Activated CD8-positive, alpha-beta T cell treated with anti-CD3 and anti-CD28 coated beads for 36 hours (primary cell): ENCODE data around the gene BAZ2B. TPM values are rescaled to one million over a fixed set of nuclear protein-coding genes. Genes with fewer than 3 reads are reported as not detected.

Experiments
- ATAC-seq: fragments of 200-7000 bp; cut with Tn5 transposase; one replicate; pipeline ENCODE4 v1.10.0; 2021; ENCODE audit warnings: mild to moderate bottlenecking, moderate library complexity
- CTCF ChIA-PET: fragments of 350-600 bp; sonication (Branson Sonifier 250); formaldehyde crosslinking; loops from one replicate; lab custom pipeline; 2021; ENCODE audit warnings: antibody characterized with exemption; lab: Charles Lee
- POLR2A ChIA-PET: fragments of 350-600 bp; sonication (Branson Sonifier 250); formaldehyde crosslinking; loops from one replicate; lab custom pipeline; 2021; ENCODE audit warnings: antibody characterized with exemption; lab: Charles Lee
- DNase-seq: peaks from one replicate; pipeline ENCODE4 v3.0.0-alpha.2; 2020
- H3K27ac Mint-ChIP-seq: one replicate; pipeline ENCODE4 v1.8.0; 2021; ENCODE audit warnings: mild to moderate bottlenecking, mixed read lengths
- H3K27me3 Mint-ChIP-seq: one replicate; pipeline ENCODE4 v1.8.0; 2021; ENCODE audit warnings: mixed read lengths
- H3K36me3 Mint-ChIP-seq: one replicate; pipeline ENCODE4 v1.8.0; 2021; ENCODE audit warnings: low read depth, mixed read lengths
- H3K4me1 Mint-ChIP-seq: one replicate; pipeline ENCODE4 v1.8.0; 2021; ENCODE audit warnings: low read depth, mixed read lengths
- H3K4me3 Mint-ChIP-seq: one replicate; pipeline ENCODE4 v1.8.0; 2021; ENCODE audit warnings: mild to moderate bottlenecking, moderate library complexity, mixed read lengths
- H3K9me3 Mint-ChIP-seq: one replicate; pipeline ENCODE4 v1.8.0; 2021; ENCODE audit warnings: mixed read lengths
- intact Hi-C: fragments of 100-400 bp; cut with micrococcal nuclease; formaldehyde crosslinking; loops from one replicate; pipeline ENCODE4 v1.10.0; 2022
- total RNA-seq, 2 experiments: library from RNA; stranded (reverse); gene quantifications; one replicate each; pipeline ENCODE4 v1.2.3, GENCODE V29; 2021
- TF ChIP-seq, protein P1 (sequence below): fragments of 200-600 bp; IDR thresholded peaks from one replicate; pipeline ENCODE4 v1.8.0; 2022; ENCODE audit warnings: antibody characterized with exemption, mild to moderate bottlenecking

The BAZ2B gene
- total RNA-seq, 2 experiments from 2014 or later, result 7.7 to 8.2 TPM

GRCh38 chr2:159317392-159318088, 298.8 kb downstream of the BAZ2B start:
- H3K27me3 Mint-ChIP-seq, result no peaks in the 10 kb centered on the region

DNA sequence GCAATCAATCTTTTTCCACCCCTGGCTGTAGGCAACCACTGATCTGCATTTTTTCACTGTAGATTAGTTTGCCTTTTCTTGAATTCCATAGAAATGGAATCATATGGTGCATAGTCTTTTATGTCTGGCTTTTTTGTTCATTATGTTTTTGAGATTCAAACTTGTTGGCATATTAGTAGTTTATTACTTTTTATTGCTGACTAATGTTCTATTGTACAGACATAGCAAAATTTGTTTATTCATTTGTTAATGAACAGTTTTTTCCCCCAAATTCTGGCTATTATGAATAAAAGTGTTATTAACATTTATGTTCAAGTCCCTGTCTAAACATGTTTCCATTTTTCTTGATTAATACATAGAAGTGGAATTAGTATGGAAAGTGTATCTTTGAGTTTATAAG, 308.4 kb downstream of the BAZ2B start:
- Mint-ChIP-seq H3K27ac (no peak overlapping the region), H3K9me3 (peaks cover 2% of the 10 kb centered on the region), H3K4me3 (no peak overlapping the region), H3K4me1 (no peaks in the 10 kb centered on the region), H3K36me3 (no peaks in the 10 kb centered on the region), H3K27me3 (peaks cover 4% of the 10 kb centered on the region)
- TF ChIP-seq, protein P1, sequence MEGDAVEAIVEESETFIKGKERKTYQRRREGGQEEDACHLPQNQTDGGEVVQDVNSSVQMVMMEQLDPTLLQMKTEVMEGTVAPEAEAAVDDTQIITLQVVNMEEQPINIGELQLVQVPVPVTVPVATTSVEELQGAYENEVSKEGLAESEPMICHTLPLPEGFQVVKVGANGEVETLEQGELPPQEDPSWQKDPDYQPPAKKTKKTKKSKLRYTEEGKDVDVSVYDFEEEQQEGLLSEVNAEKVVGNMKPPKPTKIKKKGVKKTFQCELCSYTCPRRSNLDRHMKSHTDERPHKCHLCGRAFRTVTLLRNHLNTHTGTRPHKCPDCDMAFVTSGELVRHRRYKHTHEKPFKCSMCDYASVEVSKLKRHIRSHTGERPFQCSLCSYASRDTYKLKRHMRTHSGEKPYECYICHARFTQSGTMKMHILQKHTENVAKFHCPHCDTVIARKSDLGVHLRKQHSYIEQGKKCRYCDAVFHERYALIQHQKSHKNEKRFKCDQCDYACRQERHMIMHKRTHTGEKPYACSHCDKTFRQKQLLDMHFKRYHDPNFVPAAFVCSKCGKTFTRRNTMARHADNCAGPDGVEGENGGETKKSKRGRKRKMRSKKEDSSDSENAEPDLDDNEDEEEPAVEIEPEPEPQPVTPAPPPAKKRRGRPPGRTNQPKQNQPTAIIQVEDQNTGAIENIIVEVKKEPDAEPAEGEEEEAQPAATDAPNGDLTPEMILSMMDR, result no peak
- POLR2A ChIA-PET, result no interaction called here
- CTCF ChIA-PET, result no interaction called here
- ATAC-seq (no peak), DNase-seq (no peak)
- intact Hi-C loops, result no loop called here

More at GRCh38 chr2:159317392-159318088, 298.8 kb downstream of the BAZ2B start:
- ChIA-PET CTCF (no interaction called here), POLR2A (interaction anchor here (0.6 to 0.7 kb wide), 2 partner anchors 69 to 136 kb away, joined by 3 read pairs; no protein-coding TSS in a partner anchor)
- H3K4me1 Mint-ChIP-seq, result no peaks in the 10 kb centered on the region
- TF ChIP-seq, protein P1, result no peak
- H3K27ac Mint-ChIP-seq, result no peak overlapping the region
- DNase-seq (no peak), ATAC-seq (no peak)
- no peaks in the 10 kb centered on the region for H3K9me3 Mint-ChIP-seq
- intact Hi-C loops, result no loop called here
- H3K36me3 Mint-ChIP-seq, result peaks cover 12% of the 10 kb centered on the region
- H3K4me3 Mint-ChIP-seq, result no peak overlapping the region

DNA sequence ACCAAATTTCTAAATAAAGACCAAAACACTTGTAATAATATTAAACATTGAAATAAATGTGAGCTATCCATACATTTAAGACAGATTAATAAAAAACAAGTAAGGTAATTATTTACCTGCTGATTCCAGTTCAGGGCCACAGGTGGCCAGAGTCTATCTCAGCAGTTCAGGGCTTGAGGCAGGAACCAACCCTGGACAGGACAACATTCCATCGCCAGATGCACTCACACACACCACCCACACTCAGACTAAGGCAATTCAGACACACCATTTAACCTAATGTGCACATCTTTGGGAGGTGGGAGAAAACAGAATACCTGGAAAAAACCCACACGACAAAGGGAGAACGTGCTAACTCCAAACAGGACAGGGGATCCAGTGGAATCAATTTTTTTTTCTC, 315.8 kb downstream of the BAZ2B start:
- TF ChIP-seq, protein P1, result no peak
- CTCF ChIA-PET, result no interaction called here
- intact Hi-C loops, result no loop called here
- H3K36me3 Mint-ChIP-seq, result no peaks in the 10 kb centered on the region
- H3K27ac Mint-ChIP-seq, result no peak overlapping the region
- H3K27me3 Mint-ChIP-seq, result peaks cover 4% of the 10 kb centered on the region
- H3K9me3 Mint-ChIP-seq, result peaks cover 6% of the 10 kb centered on the region
- POLR2A ChIA-PET, result no interaction called here
- DNase-seq, result no peak
- no peak for ATAC-seq
- H3K4me3 Mint-ChIP-seq, result no peak overlapping the region
- H3K4me1 Mint-ChIP-seq, result no peaks in the 10 kb centered on the region

GRCh38 chr2:159298967-159299366, 317.4 kb downstream of the BAZ2B start:
- TF ChIP-seq, protein P1, result no peak
- no peak for DNase-seq
- POLR2A ChIA-PET, result no interaction called here

DNA sequence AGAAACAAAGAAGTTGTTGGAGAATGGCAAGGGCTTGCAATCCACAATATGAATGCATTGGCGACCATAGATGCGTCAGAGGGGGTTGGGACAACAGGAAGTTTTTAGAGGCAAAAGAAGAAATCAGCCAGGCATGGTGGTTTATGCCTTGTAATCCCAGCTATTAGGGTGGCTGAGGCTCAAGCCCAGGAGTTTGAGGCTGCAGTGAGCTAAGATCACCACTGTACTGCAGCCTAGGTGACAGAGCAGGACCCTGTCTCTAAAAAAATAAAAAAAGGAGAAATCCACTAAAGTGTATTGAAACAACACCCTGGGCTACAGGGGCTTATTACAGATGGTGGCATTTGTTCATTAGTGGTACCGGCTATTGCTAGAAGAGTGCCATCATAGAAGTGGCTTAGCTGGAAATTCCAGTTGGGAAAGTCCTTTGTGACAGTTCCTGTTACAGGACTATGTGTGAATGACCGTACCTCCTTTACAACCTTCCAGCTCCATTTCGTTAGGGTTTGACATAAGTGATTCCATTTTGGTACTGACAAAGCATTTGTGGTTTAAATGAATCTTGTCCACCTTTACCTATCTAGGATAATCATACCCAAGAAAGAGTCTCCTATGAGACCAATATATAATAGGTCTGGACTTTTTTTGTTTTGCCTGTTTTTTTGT, 319.2 kb downstream of the BAZ2B start:
- Mint-ChIP-seq H3K27me3 (no peaks in the 10 kb centered on the region), H3K36me3 (no peaks in the 10 kb centered on the region), H3K9me3 (no peaks in the 10 kb centered on the region), H3K27ac (no peak overlapping the region), H3K4me3 (no peak overlapping the region), H3K4me1 (no peaks in the 10 kb centered on the region)
- ChIA-PET POLR2A (no interaction called here), CTCF (no interaction called here)
- DNase-seq, result no peak
- TF ChIP-seq, protein P1, result no peak
- intact Hi-C loops, result no loop called here
- no peak for ATAC-seq

More at GRCh38 chr2:159298967-159299366, 317.4 kb downstream of the BAZ2B start:
- intact Hi-C loops, result no loop called here
- ATAC-seq, result no peak
- H3K27ac Mint-ChIP-seq, result no peak overlapping the region
- no peak overlapping the region for H3K4me3 Mint-ChIP-seq
- no peaks in the 10 kb centered on the region for H3K4me1 Mint-ChIP-seq
- no peaks in the 10 kb centered on the region for H3K36me3 Mint-ChIP-seq
- CTCF ChIA-PET, result no interaction called here
- peaks cover 2% of the 10 kb centered on the region for H3K27me3 Mint-ChIP-seq
- H3K9me3 Mint-ChIP-seq, result peaks cover 5% of the 10 kb centered on the region
